H9 (cell line): ENCODE results near the gene TMBIM1. TPM values are rescaled to one million over a fixed set of nuclear protein-coding genes. Genes with fewer than 3 reads are reported as not detected.

Source experiments
- DNase-seq: peaks from one replicate; pipeline ENCODE4 v3.0.0-alpha.2; 2017
- H2AFZ ChIP-seq: one replicate; pipeline ENCODE4 v1.6.1; 2013; ENCODE audit warnings: mild to moderate bottlenecking, low read length, control low read depth, moderate library complexity
- H2AK5ac ChIP-seq: 2 replicates; pipeline ENCODE4 v1.6.1; 2013; ENCODE audit warnings: low read length, control low read depth, mixed read lengths; ENCODE audit not compliant: insufficient read length
- H2BK120ac ChIP-seq: one replicate; pipeline ENCODE4 v1.6.1; 2013; ENCODE audit warnings: low read depth, mild to moderate bottlenecking, low read length, control low read depth, inconsistent platforms; ENCODE audit not compliant: poor library complexity, severe bottlenecking
- H2BK12ac ChIP-seq: 2 replicates; pipeline ENCODE4 v1.6.1; 2013; ENCODE audit warnings: low read length, control low read depth, mixed read lengths, low read depth; ENCODE audit not compliant: insufficient read length
- H2BK15ac ChIP-seq: 2 replicates; pipeline ENCODE4 v1.6.1; 2013; ENCODE audit warnings: low read depth, low read length, control low read depth
- H2BK20ac ChIP-seq: one replicate; pipeline ENCODE4 v1.6.1; 2013; ENCODE audit warnings: low read depth, mild to moderate bottlenecking, low read length, control low read depth, inconsistent platforms; ENCODE audit not compliant: poor library complexity, severe bottlenecking
- H2BK5ac ChIP-seq: 2 replicates; pipeline ENCODE4 v1.6.1; 2013; ENCODE audit warnings: low read length, control low read depth, mixed read lengths; ENCODE audit not compliant: insufficient read length
- H3K14ac ChIP-seq: 2 replicates; pipeline ENCODE4 v1.6.1; 2013; ENCODE audit warnings: low read length, control low read depth; ENCODE audit not compliant: insufficient read depth
- H3K18ac ChIP-seq: 2 replicates; pipeline ENCODE4 v1.6.1; 2013; ENCODE audit warnings: low read depth, mild to moderate bottlenecking, mixed read lengths, low read length, control low read depth; ENCODE audit not compliant: insufficient read length
- H3K23ac ChIP-seq: 2 replicates; pipeline ENCODE4 v1.6.1; 2013; ENCODE audit warnings: low read length, control low read depth, mixed read lengths, low read depth; ENCODE audit not compliant: insufficient read length
- H3K23me2 ChIP-seq: 2 replicates; pipeline ENCODE4 v1.6.1; 2013; ENCODE audit warnings: low read depth, mild to moderate bottlenecking, mixed read lengths, low read length, control low read depth; ENCODE audit not compliant: insufficient read length, poor library complexity, severe bottlenecking
- H3K27ac ChIP-seq: 2 replicates; pipeline ENCODE4 v1.5.1; 2013; ENCODE audit warnings: low read length, control low read depth, mixed read lengths, low read depth; ENCODE audit not compliant: insufficient read length
- H3K27me3 ChIP-seq: 2 replicates; pipeline ENCODE4 v1.6.1; 2013; ENCODE audit warnings: low read length, control low read depth, inconsistent platforms; ENCODE audit not compliant: insufficient read depth
- H3K4ac ChIP-seq: 2 replicates; pipeline ENCODE4 v1.6.1; 2013; ENCODE audit warnings: low read depth, mild to moderate bottlenecking, control low read depth, inconsistent platforms, low read length, moderate library complexity
- H3K4me1 ChIP-seq: 2 replicates; pipeline ENCODE4 v1.6.1; 2013; ENCODE audit warnings: low read length, control low read depth, inconsistent platforms; ENCODE audit not compliant: insufficient read depth
- H3K4me2 ChIP-seq: 2 replicates; pipeline ENCODE4 v1.6.1; 2013; ENCODE audit warnings: low read length, control low read depth, mixed read lengths; ENCODE audit not compliant: insufficient read length, insufficient read depth
- H3K56ac ChIP-seq: 2 replicates; pipeline ENCODE4 v1.6.1; 2013; ENCODE audit warnings: low read depth, mild to moderate bottlenecking, mixed read lengths, low read length, control low read depth; ENCODE audit not compliant: insufficient read length
- H3K79me1 ChIP-seq: 2 replicates; pipeline ENCODE4 v1.6.1; 2013; ENCODE audit warnings: low read depth, mild to moderate bottlenecking, moderate library complexity, low read length, control low read depth, inconsistent platforms; ENCODE audit not compliant: insufficient read depth, poor library complexity, severe bottlenecking
- H3K79me2 ChIP-seq: 2 replicates; pipeline ENCODE4 v1.6.1; 2013; ENCODE audit warnings: low read length, control low read depth, inconsistent platforms; ENCODE audit not compliant: insufficient read depth
- H3K9ac ChIP-seq: 2 replicates; pipeline ENCODE4 v1.6.1; 2013; ENCODE audit warnings: low read length, control low read depth, mixed read lengths; ENCODE audit not compliant: insufficient read length; ENCODE audit errors: extremely low read depth
- H3K9me3 ChIP-seq: one replicate; pipeline ENCODE4 v1.6.1; 2013; ENCODE audit warnings: low read depth, low read length, inconsistent platforms; ENCODE audit not compliant: control insufficient read depth
- H3T11ph ChIP-seq: one replicate; pipeline ENCODE4 v1.6.1; 2013; ENCODE audit warnings: mild to moderate bottlenecking, low read length, control low read depth, inconsistent platforms
- H4K20me1 ChIP-seq: one replicate; pipeline ENCODE4 v1.6.1; 2013; ENCODE audit not compliant: control insufficient read depth, insufficient read length, insufficient read depth
- H4K5ac ChIP-seq: 2 replicates; pipeline ENCODE4 v1.6.1; 2013; ENCODE audit warnings: low read depth, mild to moderate bottlenecking, mixed read lengths, low read length, control low read depth; ENCODE audit not compliant: insufficient read length
- H4K8ac ChIP-seq: replicated peaks from 2 replicates; pipeline ENCODE4 v1.6.1; 2013; ENCODE audit warnings: low read length, control low read depth, mixed read lengths, low read depth; ENCODE audit not compliant: insufficient read length
- H4K91ac ChIP-seq: 2 replicates; pipeline ENCODE4 v1.6.1; 2013; ENCODE audit warnings: low read depth, mild to moderate bottlenecking, moderate library complexity, mixed read lengths, low read length, control low read depth; ENCODE audit not compliant: insufficient read length
- H3K27ac Mint-ChIP-seq, 3 experiments: 2 replicates in 2 of 3; 3 replicates in 1 of 3; pipeline ENCODE4 v1.8.0; 2020 to 2021; ENCODE audit warnings: mixed read lengths in 3 of 3, mild to moderate bottlenecking in 1 of 3, moderate library complexity in 1 of 3
- H3K27me3 Mint-ChIP-seq: 2 replicates; pipeline ENCODE4 v1.8.0; 2021; ENCODE audit warnings: low read depth, mild to moderate bottlenecking, moderate library complexity, mixed read lengths
- H3K36me3 Mint-ChIP-seq, 3 experiments: 2 replicates in 2 of 3; 3 replicates in 1 of 3; pipeline ENCODE4 v1.8.0; 2020 to 2021; ENCODE audit warnings: low read depth in 3 of 3, mixed read lengths in 3 of 3; ENCODE audit not compliant: insufficient read depth in 1 of 3
- H3K4me1 Mint-ChIP-seq, 2 experiments: 2 replicates each; pipeline ENCODE4 v1.8.0; 2020; ENCODE audit warnings: mixed read lengths in 2 of 2
- H3K4me3 Mint-ChIP-seq, 2 experiments: 2 replicates in 1 of 2; 3 replicates in 1 of 2; pipeline ENCODE4 v1.8.0; 2020 to 2021; ENCODE audit warnings: mild to moderate bottlenecking in 2 of 2, mixed read lengths in 2 of 2, moderate library complexity in 1 of 2
- H3K9me3 Mint-ChIP-seq, 2 experiments: 2 replicates in 1 of 2; 3 replicates in 1 of 2; pipeline ENCODE4 v1.8.0; 2020; ENCODE audit warnings: mild to moderate bottlenecking in 2 of 2, mixed read lengths in 2 of 2, moderate library complexity in 1 of 2
- CTCF ChIP-seq: fragments of 200-600 bp; sonication (generic); conservative IDR thresholded peaks from 3 replicates; pipeline ENCODE4 v1.8.0; 2021; ENCODE audit warnings: antibody characterized with exemption, mild to moderate bottlenecking
- WGBS: extraction: QIAGEN DNeasy Blood & Tissue Kit; methylation state at CpG from one replicate; pipeline ENCODE4 v1.1.7; 2013; ENCODE audit warnings: missing lambda C conversion rate, low lambda C conversion rate, mixed read lengths; ENCODE audit not compliant: insufficient read length; ENCODE audit errors: extremely low coverage; 5-methylcytosine and 5-hydroxymethylcytosine counted together
- total RNA-seq: library from RNA; stranded (reverse); gene quantifications from 2 replicates; pipeline ENCODE4 v1.2.1, GENCODE V29; 2021

The TMBIM1 gene
- total RNA-seq, 1 experiment from 2014 or later: 17.4 TPM

GRCh38 chr2:218230882-218231281, 61.4 kb downstream of the TMBIM1 start:
- no peak overlapping the region for H3K27ac Mint-ChIP-seq
- H3K23ac ChIP-seq: no peak overlapping the region
- no peak overlapping the region for H3K4me3 Mint-ChIP-seq
- no peak overlapping the region for H2BK12ac ChIP-seq
- peak; percentile 51 for TF ChIP-seq CTCF
- H3K14ac ChIP-seq: no peak overlapping the region
- no peak overlapping the region for H3K4me2 ChIP-seq
- H3K4me1 Mint-ChIP-seq: no peaks in the 10 kb centered on the region
- H3K36me3 Mint-ChIP-seq: peaks cover 51 to 89% (median 81%) of the 10 kb centered on the region in 3 experiments
- H3K27me3 ChIP-seq: no peaks in the 10 kb centered on the region
- H4K91ac ChIP-seq: no peak overlapping the region
- H2BK20ac ChIP-seq: no peak overlapping the region
- H4K8ac ChIP-seq: no peak overlapping the region
- H3T11ph ChIP-seq: no peak overlapping the region
- H3K27me3 Mint-ChIP-seq: no peaks in the 10 kb centered on the region
- H2BK120ac ChIP-seq: no peak overlapping the region
- no peaks in the 10 kb centered on the region for H3K9me3 ChIP-seq
- no peak overlapping the region for H3K9ac ChIP-seq
- H3K27ac ChIP-seq: no peak overlapping the region
- no peak overlapping the region for H3K56ac ChIP-seq
- H3K9me3 Mint-ChIP-seq: no peaks in the 10 kb centered on the region
- no peak overlapping the region for H4K5ac ChIP-seq
- no peaks in the 10 kb centered on the region for H3K23me2 ChIP-seq
- no peak overlapping the region for H2BK15ac ChIP-seq
- no peak for DNase-seq
- no peaks in the 10 kb centered on the region for H3K79me2 ChIP-seq
- WGBS: no CpG with 5 or more reads among the region's 1 CpG
- no peak overlapping the region for H2AFZ ChIP-seq
- no peaks in the 10 kb centered on the region for H4K20me1 ChIP-seq
- no peak overlapping the region for H3K18ac ChIP-seq
- no peak overlapping the region for H3K4ac ChIP-seq
- no peaks in the 10 kb centered on the region for H3K79me1 ChIP-seq
- no peak overlapping the region for H2AK5ac ChIP-seq
- H3K4me1 ChIP-seq: no peaks in the 10 kb centered on the region
- no peak overlapping the region for H2BK5ac ChIP-seq
